Neural progenitor cell (in vitro differentiated cells): ENCODE data around the gene SIRPA. TPM values are rescaled to one million over a fixed set of nuclear protein-coding genes. Genes with fewer than 3 reads are reported as not detected.

Source experiments
- DNase-seq: peaks from one replicate; pipeline ENCODE4 v3.0.0-alpha.2; 2016; ENCODE audit warnings: low spot score
- H2AFZ ChIP-seq: fragments of 200-600 bp; sonication (generic); replicated peaks from 2 replicates; pipeline ENCODE4 v1.6.1; 2016; ENCODE audit warnings: antibody characterized with exemption
- H3F3A ChIP-seq: fragments of 200-600 bp; sonication (generic); 2 replicates; pipeline ENCODE4 v1.6.1; 2016; ENCODE audit warnings: antibody characterized with exemption, low read depth
- H3K27ac ChIP-seq: fragments of 200-600 bp; sonication (generic); 2 replicates; pipeline ENCODE4 v1.5.1; 2016; ENCODE audit warnings: mild to moderate bottlenecking
- H3K27me3 ChIP-seq: fragments of 200-600 bp; sonication (generic); 2 replicates; pipeline ENCODE4 v1.6.1; 2016; ENCODE audit warnings: mild to moderate bottlenecking, moderate library complexity
- H3K36me3 ChIP-seq: fragments of 200-600 bp; sonication (generic); 2 replicates; pipeline ENCODE4 v1.5.1; 2016
- H3K4me1 ChIP-seq: fragments of 200-600 bp; sonication (generic); 2 replicates; pipeline ENCODE4 v1.6.1; 2016; ENCODE audit warnings: mixed run types
- H3K4me2 ChIP-seq: fragments of 200-600 bp; sonication (generic); 2 replicates; pipeline ENCODE4 v1.6.1; 2016
- H3K4me3 ChIP-seq: fragments of 200-600 bp; sonication (generic); 2 replicates; pipeline ENCODE4 v1.5.1; 2016
- H3K79me2 ChIP-seq: fragments of 200-600 bp; sonication (generic); 2 replicates; pipeline ENCODE4 v1.6.1; 2016; ENCODE audit warnings: low read depth
- H3K9ac ChIP-seq: fragments of 200-600 bp; sonication (generic); 2 replicates; pipeline ENCODE4 v1.6.1; 2016
- H3K9me3 ChIP-seq: fragments of 200-600 bp; sonication (generic); 2 replicates; pipeline ENCODE4 v1.5.1; 2016; ENCODE audit warnings: low read depth
- H4K20me1 ChIP-seq: fragments of 200-600 bp; sonication (generic); 2 replicates; pipeline ENCODE4 v1.6.1; 2016; ENCODE audit warnings: low read depth
- H3K27ac Mint-ChIP-seq: 3 replicates; pipeline ENCODE4 v1.8.0; 2021; ENCODE audit warnings: mixed read lengths
- H3K27me3 Mint-ChIP-seq: 2 replicates; pipeline ENCODE4 v1.8.0; 2022; ENCODE audit warnings: low read depth, mild to moderate bottlenecking, inconsistent platforms, moderate library complexity, mixed read lengths; ENCODE audit not compliant: insufficient read depth
- H3K36me3 Mint-ChIP-seq: 3 replicates; pipeline ENCODE4 v1.8.0; 2021; ENCODE audit warnings: mixed read lengths
- H3K4me1 Mint-ChIP-seq: 3 replicates; pipeline ENCODE4 v1.8.0; 2021; ENCODE audit warnings: mixed read lengths
- H3K4me3 Mint-ChIP-seq: 3 replicates; pipeline ENCODE4 v1.8.0; 2021; ENCODE audit warnings: mild to moderate bottlenecking, moderate library complexity, mixed read lengths
- H3K9me3 Mint-ChIP-seq: 3 replicates; pipeline ENCODE4 v1.8.0; 2020; ENCODE audit warnings: mixed read lengths
- CTCF ChIP-seq: fragments of 200-600 bp; sonication (generic); IDR thresholded peaks from 2 replicates; pipeline ENCODE4 v1.5.1; 2017; ENCODE audit warnings: antibody characterized with exemption, mild to moderate bottlenecking
- EZH2 ChIP-seq: fragments of 200-600 bp; sonication (generic); IDR thresholded peaks from 2 replicates; pipeline ENCODE4 v1.6.1; 2017; ENCODE audit warnings: antibody characterized with exemption, mild to moderate bottlenecking, moderate library complexity
- EZH2phosphoT487 ChIP-seq: fragments of 200-600 bp; sonication (generic); IDR thresholded peaks from 2 replicates; pipeline ENCODE4 v1.6.1; 2017; ENCODE audit warnings: antibody characterized with exemption
- total RNA-seq: library from RNA; depleted of rRNA; stranded (reverse); fragments of >200 nt; gene quantifications from 2 replicates; pipeline ENCODE4 v1.2.3, GENCODE V29; 2015; ENCODE audit warnings: low replicate concordance

The SIRPA gene
- total RNA-seq: 5.1 and 7.8 TPM in 2 replicates

GRCh38 chr20:1894951-1895673, at the start of gene SIRPA:
TSS of gene SIRPA (plus strand) at chr20:1895407. CDS start at chr20:1895448, 41 bp downstream.
- no peak within 1 kb of the TSS for H3K9ac ChIP-seq
- peaks cover 4% of the 10 kb centered on the region for H4K20me1 ChIP-seq
- peak within 1 kb of the TSS; percentile 97 for H2AFZ ChIP-seq
- H3K4me1 Mint-ChIP-seq: peaks cover 67% of the 10 kb centered on the region
- H3K27ac Mint-ChIP-seq: peak within 1 kb of the TSS; percentile 22
- H3K27me3 Mint-ChIP-seq: peaks cover 4% of the 10 kb centered on the region
- no peak within 1 kb of the TSS for H3K27ac ChIP-seq
- no peaks in the 10 kb centered on the region for H3K9me3 Mint-ChIP-seq
- H3K4me3 ChIP-seq: peak within 1 kb of the TSS; percentile 66
- H3K27me3 ChIP-seq: peaks cover 42% of the 10 kb centered on the region
- peaks cover 36% of the 10 kb centered on the region for H3K4me1 ChIP-seq
- no peak for TF ChIP-seq EZH2phosphoT487
- no peak for TF ChIP-seq CTCF
- TF ChIP-seq EZH2: no peak
- H3F3A ChIP-seq: peaks cover 26% of the 10 kb centered on the region
- H3K4me3 Mint-ChIP-seq: peak within 1 kb of the TSS; percentile 91
- H3K36me3 Mint-ChIP-seq: no peaks in the 10 kb centered on the region
- H3K4me2 ChIP-seq: peak within 1 kb of the TSS; percentile 84
- no peaks in the 10 kb centered on the region for H3K36me3 ChIP-seq
- H3K9me3 ChIP-seq: no peaks in the 10 kb centered on the region
- H3K79me2 ChIP-seq: no peaks in the 10 kb centered on the region
- DNase-seq: peak; percentile 66

- no peak for TF ChIP-seq EZH2phosphoT487
- TF ChIP-seq CTCF: no peak
- TF ChIP-seq EZH2: no peak
- Histone ChIP-seq H3K9ac (no peak overlapping the region), H3K36me3 (no peaks in the 10 kb centered on the region), H3K4me1 (peaks cover 10% of the 10 kb centered on the region), H3K9me3 (no peaks in the 10 kb centered on the region), H3K79me2 (no peaks in the 10 kb centered on the region), H3K4me3 (no peak overlapping the region), H3K4me2 (no peak overlapping the region), H3K27ac (no peak overlapping the region), H3K27me3 (no peaks in the 10 kb centered on the region), H3F3A (peaks cover 10% of the 10 kb centered on the region), H4K20me1 (no peaks in the 10 kb centered on the region), H2AFZ (no peak overlapping the region)
- H3K27ac Mint-ChIP-seq: no peak overlapping the region
- no peak overlapping the region for H3K4me3 Mint-ChIP-seq
- H3K36me3 Mint-ChIP-seq: no peaks in the 10 kb centered on the region
- H3K4me1 Mint-ChIP-seq: peaks cover 7% of the 10 kb centered on the region
- H3K27me3 Mint-ChIP-seq: peaks cover 5% of the 10 kb centered on the region
- peaks cover 4% of the 10 kb centered on the region for H3K9me3 Mint-ChIP-seq
- DNase-seq: no peak
Observed at GRCh38 chr20:1845701-1846100, 49.5 kb upstream of the SIRPA start.

- H3K4me3 ChIP-seq: no peak overlapping the region
- H3K9ac ChIP-seq: no peak overlapping the region
- TF ChIP-seq EZH2phosphoT487 (no peak), EZH2 (no peak), CTCF (no peak)
- no peaks in the 10 kb centered on the region for H3K79me2 ChIP-seq
- peaks cover 5% of the 10 kb centered on the region for H3F3A ChIP-seq
- H3K4me3 Mint-ChIP-seq: no peak overlapping the region
- H3K36me3 Mint-ChIP-seq: no peaks in the 10 kb centered on the region
- no peaks in the 10 kb centered on the region for H4K20me1 ChIP-seq
- DNase-seq: no peak
- peaks cover 6% of the 10 kb centered on the region for H3K4me1 Mint-ChIP-seq
- H3K9me3 Mint-ChIP-seq: peaks cover 4% of the 10 kb centered on the region
- no peak overlapping the region for H3K27ac Mint-ChIP-seq
- no peaks in the 10 kb centered on the region for H3K27me3 ChIP-seq
- H3K9me3 ChIP-seq: no peaks in the 10 kb centered on the region
- H2AFZ ChIP-seq: no peak overlapping the region
- no peak overlapping the region for H3K4me2 ChIP-seq
- peaks cover 5% of the 10 kb centered on the region for H3K27me3 Mint-ChIP-seq
- H3K27ac ChIP-seq: no peak overlapping the region
- H3K36me3 ChIP-seq: no peaks in the 10 kb centered on the region
- peaks cover 8% of the 10 kb centered on the region for H3K4me1 ChIP-seq
Observed at GRCh38 chr20:1846341-1846740, 48.9 kb upstream of the SIRPA start.
